B cell (primary cell): ENCODE results near the gene PDXP. TPM values are rescaled to one million over a fixed set of nuclear protein-coding genes. Genes with fewer than 3 reads are reported as not detected.
A peak's percentile ranks its signal among the peaks of the same experiment; 100 is the strongest.

Experiments used
- ATAC-seq: fragments of 200-7000 bp; cut with Tn5 transposase; one replicate; pipeline ENCODE4 v1.10.0; 2021; ENCODE audit warnings: low read depth, mild to moderate bottlenecking, moderate number of reproducible peaks, moderate library complexity
- CTCF ChIA-PET: fragments of 350-600 bp; sonication (Branson Sonifier 250); formaldehyde crosslinking; loops from one replicate; lab custom pipeline; 2021; ENCODE audit warnings: antibody characterized with exemption, inconsistent platforms; lab: Charles Lee
- POLR2A ChIA-PET: fragments of 350-600 bp; sonication (Branson Sonifier 250); formaldehyde crosslinking; loops from one replicate; lab custom pipeline; 2021; ENCODE audit warnings: antibody characterized with exemption; lab: Charles Lee
- DNase-seq: peaks from one replicate; pipeline ENCODE4 v3.0.0; 2013
- H2AFZ ChIP-seq: 2 replicates; pipeline ENCODE4 v1.6.1; 2012; ENCODE audit warnings: mild to moderate bottlenecking, low read depth, low read length; ENCODE audit not compliant: insufficient read depth, poor library complexity, severe bottlenecking
- H3K27ac ChIP-seq, 2 donors: 1 replicate in 1 of 2; 2 replicates in 1 of 2; pipeline ENCODE4 v1.5.1; 2012 to 2013; ENCODE audit warnings: low read length in 2 of 2, mild to moderate bottlenecking in 2 of 2, moderate library complexity in 1 of 2
- H3K27me3 ChIP-seq, 4 experiments: fragments of 200-600 bp in 1 of 4; sonication (generic) in 1 of 4; replicated peaks in 1 of 4; 1 replicate in 2 of 4; 2 replicates in 2 of 4; pipeline versions ENCODE4 v1.6.1 to v1.7.0; 2013 to 2016; ENCODE audit warnings: low read length in 3 of 4, mild to moderate bottlenecking in 2 of 4, mixed read lengths in 1 of 4, moderate library complexity in 1 of 4; ENCODE audit not compliant: insufficient read depth in 4 of 4, control insufficient read depth in 3 of 4; ENCODE audit errors: control extremely low read depth in 1 of 4
- H3K36me3 ChIP-seq, 2 experiments: replicated peaks in 1 of 2; 1 replicate in 1 of 2; 2 replicates in 1 of 2; pipeline versions ENCODE4 v1.6.1 to v1.7.1; 2013; ENCODE audit warnings: low read length in 1 of 2; ENCODE audit not compliant: insufficient read depth in 2 of 2, control insufficient read depth in 1 of 2; ENCODE audit errors: control extremely low read depth in 1 of 2, extremely low read depth in 1 of 2
- H3K4me1 ChIP-seq, 2 donors: fragments of 200-600 bp in 1 of 2; sonication (generic) in 1 of 2; 1 replicate in 1 of 2; 2 replicates in 1 of 2; pipeline versions ENCODE4 v1.5.1 to v1.6.1; 2013 to 2017; ENCODE audit warnings: low read length in 2 of 2; ENCODE audit not compliant: control insufficient read depth in 2 of 2, insufficient read depth in 2 of 2
- H3K4me2 ChIP-seq: replicated peaks from 2 replicates; pipeline ENCODE3; 2012; ENCODE audit warnings: mild to moderate bottlenecking, low read depth, low read length; ENCODE audit not compliant: poor library complexity, severe bottlenecking
- H3K4me3 ChIP-seq, 5 experiments: fragments of 200-600 bp in 1 of 5; sonication (generic) in 1 of 5; 1 replicate in 3 of 5; 2 replicates in 2 of 5; pipeline versions ENCODE4 v1.5.1 to v1.7.0; 2011 to 2016; ENCODE audit warnings: low read length in 4 of 5, mild to moderate bottlenecking in 4 of 5, low read depth in 2 of 5, control low read depth in 1 of 5, moderate library complexity in 1 of 5; ENCODE audit not compliant: insufficient read depth in 1 of 5; ENCODE audit errors: control extremely low read depth in 1 of 5, extremely low read depth in 1 of 5
- H3K79me2 ChIP-seq: fragments of 200-600 bp; sonication (generic); one replicate; pipeline ENCODE4 v1.6.0; 2016; ENCODE audit warnings: low read length; ENCODE audit not compliant: control insufficient read depth, insufficient read depth
- H3K9ac ChIP-seq: fragments of 200-600 bp; sonication (generic); 2 replicates; pipeline ENCODE4 v1.6.1; 2017; ENCODE audit warnings: mild to moderate bottlenecking, low read length, moderate library complexity
- H3K9me3 ChIP-seq, 3 donors: one replicate each; pipeline versions ENCODE4 v1.6.1 to v1.7.1; 2013; ENCODE audit warnings: low read length in 2 of 3; ENCODE audit not compliant: control insufficient read depth in 2 of 3, insufficient read depth in 1 of 3; ENCODE audit errors: control extremely low read depth in 1 of 3
- H4K20me1 ChIP-seq: 2 replicates; pipeline ENCODE4 v1.6.0; 2012; ENCODE audit warnings: mild to moderate bottlenecking, low read length; ENCODE audit not compliant: insufficient read depth, control insufficient read depth, poor library complexity, severe bottlenecking
- H3K27ac Mint-ChIP-seq: one replicate; pipeline ENCODE4 v1.8.0; 2021; ENCODE audit warnings: mixed read lengths
- H3K27me3 Mint-ChIP-seq: one replicate; pipeline ENCODE4 v1.8.0; 2021; ENCODE audit warnings: mixed read lengths
- H3K4me1 Mint-ChIP-seq: one replicate; pipeline ENCODE4 v1.8.0; 2021; ENCODE audit warnings: mixed read lengths
- H3K4me3 Mint-ChIP-seq: one replicate; pipeline ENCODE4 v1.8.0; 2021; ENCODE audit warnings: mixed read lengths
- H3K9me3 Mint-ChIP-seq: one replicate; pipeline ENCODE4 v1.8.0; 2022; ENCODE audit warnings: mixed read lengths; ENCODE audit not compliant: insufficient read depth
- EZH2 ChIP-seq: IDR thresholded peaks from 2 replicates; pipeline ENCODE4 v1.6.1; 2012; ENCODE audit warnings: borderline replicate concordance, low read depth, mild to moderate bottlenecking, moderate library complexity, low read length; ENCODE audit not compliant: insufficient read depth, poor library complexity, severe bottlenecking
- WGBS: methylation state at CpG from one replicate; pipeline ENCODE4 v1.1.5; 2013; ENCODE audit warnings: missing lambda C conversion rate; ENCODE audit not compliant: insufficient coverage; 5-methylcytosine and 5-hydroxymethylcytosine counted together
- intact Hi-C: fragments of 100-400 bp; cut with micrococcal nuclease; formaldehyde crosslinking; loops from one replicate; pipeline ENCODE4 v1.10.0; 2022
- polyA plus RNA-seq: library from polyadenylated mRNA; depleted of rRNA; stranded (reverse); fragments of >200 nt; gene quantifications from 2 replicates; pipeline ENCODE4 v1.2.3, GENCODE V29; 2012
- total RNA-seq, 2 donors: library from RNA; stranded (reverse); fragments of 120-200 nt in 1 of 2; gene quantifications; 1 replicate in 1 of 2; 2 replicates in 1 of 2; pipeline versions ENCODE4 v1.2.3 to v1.2.4, GENCODE V29; 2013 to 2022
- TF ChIP-seq, protein P1 (sequence below): fragments of 200-600 bp; IDR thresholded peaks from one replicate; pipeline ENCODE4 v1.8.0; 2022; ENCODE audit warnings: antibody characterized with exemption, mild to moderate bottlenecking

Gene PDXP
- total and polyA plus RNA-seq, 2 donors (not counting 1 experiment from before 2014, with no cell fraction given), result 16.6 to 17.5 TPM

GRCh38 chr22:37641561-37641949, 17.0 kb upstream of the PDXP start:
- H3K4me3 ChIP-seq, result no peak overlapping the region
- peaks cover 20% of the 10 kb centered on the region for H4K20me1 ChIP-seq
- peaks cover 0 to 47% of the 10 kb centered on the region in 2 experiments for H3K36me3 ChIP-seq
- Mint-ChIP-seq H3K9me3 (no peaks in the 10 kb centered on the region), H3K27ac (peak overlapping the region; percentile 95), H3K4me1 (peaks cover 50% of the 10 kb centered on the region), H3K27me3 (no peaks in the 10 kb centered on the region), H3K4me3 (peak overlapping the region; percentile 26)
- peaks cover 42 to 57% of the 10 kb centered on the region in 2 donors for H3K4me1 ChIP-seq
- no peaks in the 10 kb centered on the region for H3K9me3 ChIP-seq
- POLR2A ChIA-PET, result interaction anchor here (0.8 to 2.7 kb wide), 4 partner anchors 8 to 34 kb away, joined by 3 to 27 read pairs (median 7); no protein-coding TSS in a partner anchor
- no peak overlapping the region for H3K4me2 ChIP-seq
- H3K9ac ChIP-seq, result no peak overlapping the region
- H2AFZ ChIP-seq, result no peak overlapping the region
- no peak for ATAC-seq
- WGBS, result 94% methylated on average over 5 of the region's 5 CpGs
- peaks cover 33% of the 10 kb centered on the region for H3K79me2 ChIP-seq
- TF ChIP-seq, protein P1, sequence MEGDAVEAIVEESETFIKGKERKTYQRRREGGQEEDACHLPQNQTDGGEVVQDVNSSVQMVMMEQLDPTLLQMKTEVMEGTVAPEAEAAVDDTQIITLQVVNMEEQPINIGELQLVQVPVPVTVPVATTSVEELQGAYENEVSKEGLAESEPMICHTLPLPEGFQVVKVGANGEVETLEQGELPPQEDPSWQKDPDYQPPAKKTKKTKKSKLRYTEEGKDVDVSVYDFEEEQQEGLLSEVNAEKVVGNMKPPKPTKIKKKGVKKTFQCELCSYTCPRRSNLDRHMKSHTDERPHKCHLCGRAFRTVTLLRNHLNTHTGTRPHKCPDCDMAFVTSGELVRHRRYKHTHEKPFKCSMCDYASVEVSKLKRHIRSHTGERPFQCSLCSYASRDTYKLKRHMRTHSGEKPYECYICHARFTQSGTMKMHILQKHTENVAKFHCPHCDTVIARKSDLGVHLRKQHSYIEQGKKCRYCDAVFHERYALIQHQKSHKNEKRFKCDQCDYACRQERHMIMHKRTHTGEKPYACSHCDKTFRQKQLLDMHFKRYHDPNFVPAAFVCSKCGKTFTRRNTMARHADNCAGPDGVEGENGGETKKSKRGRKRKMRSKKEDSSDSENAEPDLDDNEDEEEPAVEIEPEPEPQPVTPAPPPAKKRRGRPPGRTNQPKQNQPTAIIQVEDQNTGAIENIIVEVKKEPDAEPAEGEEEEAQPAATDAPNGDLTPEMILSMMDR, result no peak
- no peak for TF ChIP-seq EZH2
- DNase-seq, result no peak
- peak overlapping the region in 1 of 2 donors; percentile 79 for H3K27ac ChIP-seq
- no peaks in the 10 kb centered on the region for H3K27me3 ChIP-seq
- intact Hi-C loops, result no loop called here
- CTCF ChIA-PET, result interaction anchor here (0.7 to 22.4 kb wide), 7 partner anchors 9 to 255 kb away, joined by 3 to 620 read pairs (median 5); partner anchors contain the start of genes GGA1, LGALS1, NOL12 and PDXP

- POLR2A ChIA-PET, result interaction anchor here (0.5 to 2.7 kb wide), 13 partner anchors 10 to 1251 kb away, joined by 3 to 27 read pairs (median 5); partner anchors contain the start of genes LGALS1, NOL12 and PDXP
- H3K9me3 Mint-ChIP-seq, result no peaks in the 10 kb centered on the region
- Histone ChIP-seq H4K20me1 (peaks cover 20% of the 10 kb centered on the region), H3K79me2 (peaks cover 44% of the 10 kb centered on the region), H3K27ac (no peak overlapping the region), H3K9ac (no peak overlapping the region), H3K4me3 (no peak overlapping the region), H3K36me3 (peaks cover 2 to 65% of the 10 kb centered on the region in 2 experiments), H3K4me2 (peak overlapping the region; percentile 49), H2AFZ (peak overlapping the region; percentile 18), H3K4me1 (peaks cover 24 to 39% of the 10 kb centered on the region in 2 donors), H3K9me3 (no peaks in the 10 kb centered on the region), H3K27me3 (no peaks in the 10 kb centered on the region)
- TF ChIP-seq, protein P1, result peak; percentile 91
- TF ChIP-seq EZH2, result no peak
- intact Hi-C loops, result loop anchor here (1.0 kb wide), 5 partner anchors 10 to 38 kb away; partner anchors contain the start of gene PDXP
- CTCF ChIA-PET, result interaction anchor here (0.7 to 22.4 kb wide), 17 partner anchors 8 to 1262 kb away, joined by 3 to 620 read pairs (median 6); partner anchors contain the start of genes ANKRD54, GGA1, LGALS1 and NOL12
- H3K4me1 Mint-ChIP-seq, result peaks cover 35% of the 10 kb centered on the region
- peak; percentile 86 for DNase-seq
- peak; percentile 75 for ATAC-seq
- WGBS, result 34% methylated on average over 9 of the region's 9 CpGs
- no peaks in the 10 kb centered on the region for H3K27me3 Mint-ChIP-seq
- peak overlapping the region; percentile 56 for H3K4me3 Mint-ChIP-seq
- peak overlapping the region; percentile 87 for H3K27ac Mint-ChIP-seq
Observed at GRCh38 chr22:37643225-37643847, 15.2 kb upstream of the PDXP start.
